GM12878 (cell line): ENCODE results near the gene MOCS1. TPM values are rescaled to one million over a fixed set of nuclear protein-coding genes. Genes with fewer than 3 reads are reported as not detected.

Experiments
- ATAC-seq: fragments of 200-7000 bp; cut with Tn5 transposase; 3 replicates; pipeline ENCODE4 v1.9.1; 2020; ENCODE audit warnings: mild to moderate bottlenecking, moderate library complexity
- BruUV-seq: library from RNA; stranded (reverse); fragments of 400-500 nt; replicated peaks from 2 replicates; lab custom pipeline; 2021; lab: Mats Ljungman, UMichigan
- CTCF ChIA-PET: fragments of 300-600 bp; sonication (Branson Sonifier 250); formaldehyde crosslinking; extraction: SDS; loops from one replicate; lab custom pipeline; 2021; ENCODE audit warnings: inconsistent platforms; lab: Yijun Ruan, JAX
- POLR2A ChIA-PET: fragments of 350-600 bp; formaldehyde crosslinking; extraction: SDS; loops from one replicate; lab custom pipeline; 2021; ENCODE audit warnings: inconsistent platforms; lab: Charles Lee
- RAD21 ChIA-PET: fragments of 300-600 bp; sonication (Branson Sonifier 250); formaldehyde crosslinking; loops from one replicate; lab custom pipeline; 2023; ENCODE audit warnings: antibody characterized with exemption; ENCODE audit not compliant: unreplicated experiment; lab: Charles Lee
- SMC1A ChIA-PET: fragments of 300-600 bp; sonication (Branson Sonifier 250); formaldehyde crosslinking; loops from one replicate; lab custom pipeline; 2023; ENCODE audit not compliant: unreplicated experiment, uncharacterized antibody; lab: Charles Lee
- DNase-seq: peaks from one replicate; pipeline ENCODE4 v3.0.0-alpha.2; 2011; ENCODE audit warnings: low read depth, low spot score
- FAIRE-seq: peaks from 3 replicates; lab custom pipeline; 2011; peaks lifted over from hg19 to GRCh38; lab: Jason Lieb, UNC
- H2AFZ ChIP-seq: 2 replicates; pipeline ENCODE4 v1.6.0; 2011; ENCODE audit warnings: low read depth, low read length, control low read depth; ENCODE audit not compliant: control insufficient read depth
- H3K27ac ChIP-seq: 2 replicates; pipeline ENCODE4 v1.5.1; 2011; ENCODE audit warnings: control low read depth; ENCODE audit not compliant: control insufficient read depth, insufficient read depth
- H3K27me3 ChIP-seq, 2 experiments: replicated peaks in 1 of 2; 2 replicates each; pipeline versions ENCODE4 v1.6.0 to v1.6.1; 2011; ENCODE audit warnings: low read length in 1 of 2; ENCODE audit not compliant: control insufficient read depth in 2 of 2, insufficient read depth in 2 of 2
- H3K36me3 ChIP-seq, 2 experiments: 2 replicates each; pipeline ENCODE4 v1.5.1; 2011; ENCODE audit warnings: low read length in 1 of 2; ENCODE audit not compliant: control insufficient read depth in 2 of 2, insufficient read depth in 2 of 2
- H3K4me1 ChIP-seq: 2 replicates; pipeline ENCODE4 v1.6.1; 2011; ENCODE audit warnings: mild to moderate bottlenecking, low read length, moderate library complexity, mixed read lengths; ENCODE audit not compliant: control insufficient read depth, insufficient read depth
- H3K4me2 ChIP-seq: 2 replicates; pipeline ENCODE4 v1.6.0; 2011; ENCODE audit warnings: control low read depth; ENCODE audit not compliant: control insufficient read depth, insufficient read depth
- H3K4me3 ChIP-seq: fragments of 200-600 bp; sonication (generic); 2 replicates; pipeline ENCODE4 v1.5.1; 2016
- H3K79me2 ChIP-seq: 2 replicates; pipeline ENCODE4 v1.6.0; 2011; ENCODE audit warnings: low read length; ENCODE audit not compliant: control insufficient read depth, insufficient read depth
- H3K9ac ChIP-seq: 2 replicates; pipeline ENCODE4 v1.8.0; 2011; ENCODE audit warnings: low read length, control low read depth, mixed read lengths; ENCODE audit not compliant: control insufficient read depth, insufficient read depth
- H3K9me3 ChIP-seq: replicated peaks from 3 replicates; pipeline ENCODE4 v1.5.1; 2011; ENCODE audit warnings: mild to moderate bottlenecking, low read length; ENCODE audit not compliant: control insufficient read depth, insufficient read depth
- H4K20me1 ChIP-seq: 2 replicates; pipeline ENCODE4 v1.6.0; 2011; ENCODE audit not compliant: control insufficient read depth, insufficient read depth
- BHLHE40 ChIP-seq, 2 experiments: fragments of 450-650 bp in 1 of 2; IDR thresholded peaks; 2 replicates each; pipeline ENCODE4 v1.6.1; 2011 to 2017; ENCODE audit warnings: low read depth in 2 of 2, borderline replicate concordance in 1 of 2, improper control_type of control experiment in 1 of 2, low read length in 1 of 2, mild to moderate bottlenecking in 1 of 2
- FOXM1 ChIP-seq: IDR thresholded peaks from 2 replicates; pipeline ENCODE4 v1.6.1; 2012; ENCODE audit warnings: low read depth, mild to moderate bottlenecking, inconsistent platforms, low read length, moderate library complexity
- LARP7 ChIP-seq: fragments of 450-650 bp; IDR thresholded peaks from 2 replicates; pipeline ENCODE4 v1.6.1; 2017; ENCODE audit warnings: mild to moderate bottlenecking
- POLR2A ChIP-seq: IDR thresholded peaks from 2 replicates; pipeline ENCODE4 v1.6.1; 2011; ENCODE audit warnings: low read depth, mild to moderate bottlenecking, low read length
- RAD51 ChIP-seq: fragments of 450-650 bp; IDR thresholded peaks from 2 replicates; pipeline ENCODE4 v1.6.1; 2016; ENCODE audit warnings: moderate library complexity, mild to moderate bottlenecking, inconsistent platforms
- SMAD1 ChIP-seq: fragments of 450-650 bp; IDR thresholded peaks from 2 replicates; pipeline ENCODE4 v1.6.1; 2018; ENCODE audit warnings: mild to moderate bottlenecking, low read depth; ENCODE audit not compliant: partially characterized antibody
- TCF12 ChIP-seq: IDR thresholded peaks from 2 replicates; pipeline ENCODE4 v1.6.1; 2011; ENCODE audit warnings: low read depth, mild to moderate bottlenecking, low read length
- ZBED1 ChIP-seq: IDR thresholded peaks from 2 replicates; pipeline ENCODE4 v1.6.1; 2016; ENCODE audit warnings: borderline replicate concordance
- WGBS: methylation state at CpG from one replicate; pipeline ENCODE4 v1.1.6; 2016; ENCODE audit warnings: low lambda C conversion rate; ENCODE audit not compliant: insufficient replicate concordance, insufficient coverage; ENCODE audit errors: missing lambda C conversion rate; 5-methylcytosine and 5-hydroxymethylcytosine counted together
- in situ Hi-C: fragments of 300-500 bp; cut with MboI; formaldehyde crosslinking; loops from 9 replicates; pipeline ENCODE4 v1.14.3; 2018; ENCODE audit warnings: mixed read lengths
- intact Hi-C: fragments of 100-400 bp; cut with micrococcal nuclease; formaldehyde crosslinking; loops from one replicate; pipeline ENCODE4 v1.14.2; 2022; ENCODE audit not compliant: unreplicated experiment
- polyA plus RNA-seq, 11 experiments: library from polyadenylated mRNA; depleted of rRNA in 4 of 11; unstranded in 6 of 11; stranded (reverse) in 5 of 11; fragments of >200 nt; fragmentation: Nextera tagmentation in 4 of 11; fragmentation: Illumina TruSeq in 1 of 11; extraction: Ambion mirVana in 4 of 11; extraction: Trizol in 1 of 11; gene quantifications; 1 replicate in 1 of 11; 2 replicates in 10 of 11; pipeline versions ENCODE4 v1.2.1 to v1.2.3, GENCODE V29; 2011 to 2016; ENCODE audit warnings: inconsistent platforms in 2 of 11, missing spikeins in 2 of 11, low read depth in 1 of 11
- total RNA-seq, 4 experiments: library from RNA; depleted of rRNA in 3 of 4; stranded (reverse); fragments of >200 nt in 3 of 4; fragmentation: Illumina TruSeq in 1 of 4; extraction: Trizol in 1 of 4; gene quantifications; 2 replicates each; pipeline versions ENCODE4 v1.2.1 to v1.2.3, GENCODE V29; 2013 to 2021
- TF ChIP-seq, protein P1 (sequence below): fragments of 450-650 bp; IDR thresholded peaks from 2 replicates; pipeline ENCODE4 v1.6.1; 2017; ENCODE audit warnings: mild to moderate bottlenecking, moderate library complexity
- TF ChIP-seq, protein P2 (sequence below): fragments of 450-650 bp; IDR thresholded peaks from 2 replicates; pipeline ENCODE4 v1.6.1; 2018; ENCODE audit warnings: mild to moderate bottlenecking, low read depth, moderate library complexity; ENCODE audit not compliant: partially characterized antibody

Gene MOCS1
- total and polyA plus RNA-seq, 10 of the 15 experiments (the other 5 are each of a cell fraction or from before 2014, with no cell fraction given): 0.02 to 5.4 (median 0.16) TPM; not detected in 2

GRCh38 chr6:39884696-39885095, 49.6 kb downstream of the MOCS1 start (continued):
- TF ChIP-seq RAD51: no peak
- TF ChIP-seq, protein P1, sequence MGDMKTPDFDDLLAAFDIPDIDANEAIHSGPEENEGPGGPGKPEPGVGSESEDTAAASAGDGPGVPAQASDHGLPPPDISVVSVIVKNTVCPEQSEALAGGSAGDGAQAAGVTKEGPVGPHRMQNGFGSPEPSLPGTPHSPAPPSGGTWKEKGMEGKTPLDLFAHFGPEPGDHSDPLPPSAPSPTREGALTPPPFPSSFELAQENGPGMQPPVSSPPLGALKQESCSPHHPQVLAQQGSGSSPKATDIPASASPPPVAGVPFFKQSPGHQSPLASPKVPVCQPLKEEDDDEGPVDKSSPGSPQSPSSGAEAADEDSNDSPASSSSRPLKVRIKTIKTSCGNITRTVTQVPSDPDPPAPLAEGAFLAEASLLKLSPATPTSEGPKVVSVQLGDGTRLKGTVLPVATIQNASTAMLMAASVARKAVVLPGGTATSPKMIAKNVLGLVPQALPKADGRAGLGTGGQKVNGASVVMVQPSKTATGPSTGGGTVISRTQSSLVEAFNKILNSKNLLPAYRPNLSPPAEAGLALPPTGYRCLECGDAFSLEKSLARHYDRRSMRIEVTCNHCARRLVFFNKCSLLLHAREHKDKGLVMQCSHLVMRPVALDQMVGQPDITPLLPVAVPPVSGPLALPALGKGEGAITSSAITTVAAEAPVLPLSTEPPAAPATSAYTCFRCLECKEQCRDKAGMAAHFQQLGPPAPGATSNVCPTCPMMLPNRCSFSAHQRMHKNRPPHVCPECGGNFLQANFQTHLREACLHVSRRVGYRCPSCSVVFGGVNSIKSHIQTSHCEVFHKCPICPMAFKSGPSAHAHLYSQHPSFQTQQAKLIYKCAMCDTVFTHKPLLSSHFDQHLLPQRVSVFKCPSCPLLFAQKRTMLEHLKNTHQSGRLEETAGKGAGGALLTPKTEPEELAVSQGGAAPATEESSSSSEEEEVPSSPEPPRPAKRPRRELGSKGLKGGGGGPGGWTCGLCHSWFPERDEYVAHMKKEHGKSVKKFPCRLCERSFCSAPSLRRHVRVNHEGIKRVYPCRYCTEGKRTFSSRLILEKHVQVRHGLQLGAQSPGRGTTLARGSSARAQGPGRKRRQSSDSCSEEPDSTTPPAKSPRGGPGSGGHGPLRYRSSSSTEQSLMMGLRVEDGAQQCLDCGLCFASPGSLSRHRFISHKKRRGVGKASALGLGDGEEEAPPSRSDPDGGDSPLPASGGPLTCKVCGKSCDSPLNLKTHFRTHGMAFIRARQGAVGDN: no peak
- no peak for TF ChIP-seq LARP7
- TF ChIP-seq SMAD1: no peak
- TF ChIP-seq ZBED1: no peak

DNA sequence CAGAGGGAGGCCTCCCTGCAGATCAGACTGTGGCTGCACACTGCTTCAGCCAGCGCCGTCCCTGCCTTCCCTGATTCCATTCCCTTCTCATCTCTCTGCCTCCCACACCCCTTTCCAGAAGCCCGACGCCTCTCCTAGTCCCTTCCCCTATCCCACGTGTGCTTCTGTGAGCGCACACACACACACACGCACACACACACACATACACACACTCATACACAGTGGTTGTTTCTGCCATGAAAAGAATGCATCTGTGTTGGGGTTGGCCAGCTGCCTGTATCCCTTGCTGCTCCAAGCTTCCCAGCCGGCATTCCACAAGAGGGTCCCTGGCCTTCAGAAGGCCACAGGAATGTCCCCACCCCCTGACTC, 51.7 kb downstream of the MOCS1 start:
- no peak for ATAC-seq
- CTCF ChIA-PET: interaction anchor here (1.0 to 11.7 kb wide), 2 partner anchors 9 to 19 kb away, joined by 3 to 98 read pairs; no protein-coding TSS in a partner anchor
- H3K4me3 ChIP-seq: no peak overlapping the region
- H3K9ac ChIP-seq: no peak overlapping the region
- H3K27me3 ChIP-seq: peaks cover 0 to 3% of the 10 kb centered on the region in 2 experiments; a peak in 2 of 4 replicates
- no peaks in the 10 kb centered on the region for H3K79me2 ChIP-seq
- intact Hi-C loops (no loop called here), in situ Hi-C loops (loop anchor here (10.0 kb wide), 1 partner anchor 528 kb away; no protein-coding TSS in a partner anchor)
- no peaks in the 10 kb centered on the region for H3K4me1 ChIP-seq
- H2AFZ ChIP-seq: no peak overlapping the region
- no peak overlapping the region for H3K4me2 ChIP-seq
- no peaks in the 10 kb centered on the region for H4K20me1 ChIP-seq
- POLR2A ChIA-PET: no interaction called here
- H3K27ac ChIP-seq: no peak overlapping the region
- RAD21 ChIA-PET: interaction anchor here (0.7 kb wide), 1 partner anchor 8 kb away, joined by 3 read pairs; no protein-coding TSS in a partner anchor
- SMC1A ChIA-PET: no interaction called here
- no peaks in the 10 kb centered on the region for H3K36me3 ChIP-seq
- TF ChIP-seq RAD51 (no peak), POLR2A (no peak), TCF12 (no peak), FOXM1 (no peak), BHLHE40 (IDR thresholded peaks at IDR 0.05; ENCODE audit: borderline replicate concordance in 1 of 2, low read depth in 2 of 2, low read length in 1 of 2) (no peak)
- TF ChIP-seq, protein P2, sequence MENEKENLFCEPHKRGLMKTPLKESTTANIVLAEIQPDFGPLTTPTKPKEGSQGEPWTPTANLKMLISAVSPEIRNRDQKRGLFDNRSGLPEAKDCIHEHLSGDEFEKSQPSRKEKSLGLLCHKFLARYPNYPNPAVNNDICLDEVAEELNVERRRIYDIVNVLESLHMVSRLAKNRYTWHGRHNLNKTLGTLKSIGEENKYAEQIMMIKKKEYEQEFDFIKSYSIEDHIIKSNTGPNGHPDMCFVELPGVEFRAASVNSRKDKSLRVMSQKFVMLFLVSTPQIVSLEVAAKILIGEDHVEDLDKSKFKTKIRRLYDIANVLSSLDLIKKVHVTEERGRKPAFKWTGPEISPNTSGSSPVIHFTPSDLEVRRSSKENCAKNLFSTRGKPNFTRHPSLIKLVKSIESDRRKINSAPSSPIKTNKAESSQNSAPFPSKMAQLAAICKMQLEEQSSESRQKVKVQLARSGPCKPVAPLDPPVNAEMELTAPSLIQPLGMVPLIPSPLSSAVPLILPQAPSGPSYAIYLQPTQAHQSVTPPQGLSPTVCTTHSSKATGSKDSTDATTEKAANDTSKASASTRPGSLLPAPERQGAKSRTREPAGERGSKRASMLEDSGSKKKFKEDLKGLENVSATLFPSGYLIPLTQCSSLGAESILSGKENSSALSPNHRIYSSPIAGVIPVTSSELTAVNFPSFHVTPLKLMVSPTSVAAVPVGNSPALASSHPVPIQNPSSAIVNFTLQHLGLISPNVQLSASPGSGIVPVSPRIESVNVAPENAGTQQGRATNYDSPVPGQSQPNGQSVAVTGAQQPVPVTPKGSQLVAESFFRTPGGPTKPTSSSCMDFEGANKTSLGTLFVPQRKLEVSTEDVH: no peak
- FAIRE-seq: no peak
- H3K9me3 ChIP-seq: no peaks in the 10 kb centered on the region
- DNase-seq: no peak
- BruUV-seq: no TSS peak
- 38% methylated on average over 8 of the region's 8 CpGs for WGBS
